ENCODE data around the gene ZNF214. TPM values are rescaled to one million over a fixed set of nuclear protein-coding genes. Genes with fewer than 3 reads are reported as not detected.

The ZNF214 gene
- total RNA-seq, 1 donor from 2014 or later: 0.96 TPM

DNA sequence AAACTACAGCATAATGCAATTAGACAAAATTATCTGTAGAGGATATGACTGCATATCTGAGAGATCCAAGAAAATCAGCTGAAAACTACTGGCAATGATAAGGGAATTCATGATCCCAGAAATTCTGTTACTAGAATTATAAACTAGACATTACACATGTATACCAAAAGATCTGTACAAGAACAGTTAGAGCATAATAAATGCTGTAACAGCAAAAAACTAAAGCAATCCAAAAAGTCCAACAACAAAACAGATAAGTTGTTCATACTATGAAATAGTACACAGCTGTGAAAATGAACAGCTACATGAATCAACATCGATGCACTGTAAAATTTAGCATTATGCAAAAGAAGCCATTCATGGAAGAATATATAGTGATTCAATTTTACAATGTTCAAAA, 6.0 kb downstream of the ZNF214 start:
- Histone ChIP-seq H3K4me1 (peaks cover under 1% of the 10 kb centered on the region), H3K4me3 (no peak overlapping the region), H3K27me3 (ENCODE audit: low read depth) (no peaks in the 10 kb centered on the region), H3K9me3 (replicated peaks) (no peaks in the 10 kb centered on the region), H3K36me3 (no peaks in the 10 kb centered on the region), H3K27ac (replicated peaks) (no peak overlapping the region)
- intact Hi-C loops (cut with micrococcal nuclease): no loop called here
- DNase-seq: no peak
- TF ChIP-seq, protein P1, sequence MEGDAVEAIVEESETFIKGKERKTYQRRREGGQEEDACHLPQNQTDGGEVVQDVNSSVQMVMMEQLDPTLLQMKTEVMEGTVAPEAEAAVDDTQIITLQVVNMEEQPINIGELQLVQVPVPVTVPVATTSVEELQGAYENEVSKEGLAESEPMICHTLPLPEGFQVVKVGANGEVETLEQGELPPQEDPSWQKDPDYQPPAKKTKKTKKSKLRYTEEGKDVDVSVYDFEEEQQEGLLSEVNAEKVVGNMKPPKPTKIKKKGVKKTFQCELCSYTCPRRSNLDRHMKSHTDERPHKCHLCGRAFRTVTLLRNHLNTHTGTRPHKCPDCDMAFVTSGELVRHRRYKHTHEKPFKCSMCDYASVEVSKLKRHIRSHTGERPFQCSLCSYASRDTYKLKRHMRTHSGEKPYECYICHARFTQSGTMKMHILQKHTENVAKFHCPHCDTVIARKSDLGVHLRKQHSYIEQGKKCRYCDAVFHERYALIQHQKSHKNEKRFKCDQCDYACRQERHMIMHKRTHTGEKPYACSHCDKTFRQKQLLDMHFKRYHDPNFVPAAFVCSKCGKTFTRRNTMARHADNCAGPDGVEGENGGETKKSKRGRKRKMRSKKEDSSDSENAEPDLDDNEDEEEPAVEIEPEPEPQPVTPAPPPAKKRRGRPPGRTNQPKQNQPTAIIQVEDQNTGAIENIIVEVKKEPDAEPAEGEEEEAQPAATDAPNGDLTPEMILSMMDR (IDR thresholded peaks at IDR 0.05; ENCODE audit: borderline replicate concordance): no peak

- intact Hi-C loops (cut with micrococcal nuclease): no loop called here
- H3K27me3 ChIP-seq (ENCODE audit: low read depth): no peaks in the 10 kb centered on the region
- no peak overlapping the region for H3K27ac ChIP-seq (replicated peaks)
- DNase-seq: no peak
- H3K4me3 ChIP-seq: no peak overlapping the region
- TF ChIP-seq, protein P1 (IDR thresholded peaks at IDR 0.05; ENCODE audit: borderline replicate concordance): no peak
- H3K9me3 ChIP-seq (replicated peaks): no peaks in the 10 kb centered on the region
- peaks cover 21% of the 10 kb centered on the region for H3K36me3 ChIP-seq
- H3K4me1 ChIP-seq: no peaks in the 10 kb centered on the region
These were observed 15.7 kb downstream of the ZNF214 start for GRCh38 chr11:7004482-7004881.

DNA sequence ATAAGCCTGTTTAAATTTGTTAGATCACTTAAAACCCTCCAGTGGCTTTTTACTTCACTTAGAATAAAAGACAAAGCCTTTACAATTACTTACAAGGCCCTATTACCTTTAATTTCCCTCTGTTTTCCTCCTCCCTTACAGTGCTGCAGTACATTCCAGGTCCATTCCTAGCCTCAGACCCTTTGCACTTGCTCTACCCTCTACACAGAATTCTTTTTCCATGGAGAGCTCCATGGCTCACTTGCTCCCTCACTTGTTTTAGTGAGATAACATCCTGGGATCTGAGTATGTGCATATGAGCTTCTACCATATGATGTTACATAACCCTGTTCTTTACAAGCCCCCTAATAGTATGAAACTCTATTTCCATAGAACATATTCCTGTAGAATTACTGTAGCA, 24.4 kb downstream of the ZNF214 start:
- TF ChIP-seq, protein P1 (IDR thresholded peaks at IDR 0.05; ENCODE audit: borderline replicate concordance): no peak
- DNase-seq: no peak
- H3K36me3 ChIP-seq: peaks cover 9% of the 10 kb centered on the region
- H3K4me3 ChIP-seq: no peak overlapping the region
- H3K27ac ChIP-seq (replicated peaks): no peak overlapping the region
- H3K27me3 ChIP-seq (ENCODE audit: low read depth): no peaks in the 10 kb centered on the region
- no peaks in the 10 kb centered on the region for H3K4me1 ChIP-seq
- no peaks in the 10 kb centered on the region for H3K9me3 ChIP-seq (replicated peaks)
- intact Hi-C loops (cut with micrococcal nuclease): no loop called here

DNA sequence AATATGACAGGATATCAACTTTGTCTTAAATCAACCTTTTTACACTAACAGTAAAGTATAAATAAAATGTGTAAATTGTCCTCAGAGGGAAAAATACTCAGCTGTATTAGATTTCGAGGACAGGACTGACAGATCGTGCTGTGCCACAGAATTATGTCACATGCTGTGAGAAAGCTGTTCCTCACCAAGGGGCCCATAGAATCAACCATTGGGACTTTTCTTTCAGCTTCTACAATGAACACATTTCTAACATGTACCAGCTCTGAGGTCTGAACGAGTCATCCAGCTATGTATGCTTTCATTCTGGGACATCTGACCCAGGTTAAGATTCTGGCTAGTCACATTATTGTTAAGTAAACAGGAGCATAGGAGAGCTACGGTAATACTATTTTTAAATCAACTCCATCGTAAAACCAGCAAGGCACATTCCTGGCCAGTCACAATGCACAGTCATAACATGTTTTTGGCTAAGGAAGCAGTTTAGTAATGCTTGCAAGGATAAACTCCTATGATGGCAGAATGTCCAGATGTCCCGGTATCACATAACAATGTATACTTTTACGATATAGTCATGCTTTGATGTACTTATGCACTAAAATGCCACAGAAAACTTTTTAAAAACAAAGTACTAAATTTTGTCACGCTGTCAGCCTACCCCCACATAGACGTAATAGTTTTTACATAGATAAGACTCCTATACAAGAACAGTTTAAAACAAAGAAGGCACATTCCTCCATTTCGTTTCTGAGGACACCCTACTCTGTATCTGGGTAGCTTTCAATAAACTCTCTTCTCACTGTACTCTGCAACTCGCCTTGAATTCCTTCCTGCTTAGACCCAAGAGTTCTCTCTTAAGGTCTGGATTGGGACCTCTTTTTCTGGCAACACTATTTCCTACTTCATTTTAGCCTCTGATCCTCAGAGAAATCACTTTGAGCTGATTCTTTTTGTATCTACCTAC, 27.4 kb downstream of the ZNF214 start:
- Histone ChIP-seq H3K4me1 (no peaks in the 10 kb centered on the region), H3K36me3 (no peaks in the 10 kb centered on the region), H3K9me3 (replicated peaks) (no peaks in the 10 kb centered on the region), H3K27ac (replicated peaks) (no peak overlapping the region), H3K4me3 (no peak overlapping the region), H3K27me3 (ENCODE audit: low read depth) (no peaks in the 10 kb centered on the region)
- DNase-seq: no peak
- intact Hi-C loops (cut with micrococcal nuclease): no loop called here
- TF ChIP-seq, protein P1 (IDR thresholded peaks at IDR 0.05; ENCODE audit: borderline replicate concordance): no peak

GRCh38 chr11:6992026-6992425, 28.1 kb downstream of the ZNF214 start:
- intact Hi-C loops (cut with micrococcal nuclease): no loop called here
- Histone ChIP-seq H3K4me3 (no peak overlapping the region), H3K4me1 (no peaks in the 10 kb centered on the region), H3K27me3 (ENCODE audit: low read depth) (no peaks in the 10 kb centered on the region), H3K36me3 (no peaks in the 10 kb centered on the region), H3K9me3 (replicated peaks) (no peaks in the 10 kb centered on the region), H3K27ac (replicated peaks) (no peak overlapping the region)
- TF ChIP-seq, protein P1 (IDR thresholded peaks at IDR 0.05; ENCODE audit: borderline replicate concordance): no peak
- no peak for DNase-seq

Data from left ventricle myocardium inferior (tissue), 1 donor.